RWPE2 (cell line): ENCODE data around the gene BUB3.

Experiments
- ATAC-seq: fragments of 200-7000 bp; cut with Tn5 transposase; 3 replicates; pipeline ENCODE4 v1.9.1; 2021; ENCODE audit warnings: low read depth
- DNase-seq: peaks from one replicate; pipeline ENCODE4 v3.0.0-alpha.2; 2020; ENCODE audit warnings: low spot score
- H3K27ac ChIP-seq: fragments of 450-650 bp; 2 replicates; pipeline ENCODE4 v1.5.1; 2017; ENCODE audit warnings: mild to moderate bottlenecking; ENCODE audit not compliant: poor library complexity, severe bottlenecking
- H3K27me3 ChIP-seq: fragments of 250-450 bp; sonication (Bioruptor Pico); 2 replicates; pipeline ENCODE4 v1.5.1; 2021; ENCODE audit warnings: mild to moderate bottlenecking, moderate library complexity; ENCODE audit not compliant: insufficient read depth, poor library complexity, severe bottlenecking
- H3K36me3 ChIP-seq: fragments of 250-450 bp; sonication (Bioruptor Pico); 2 replicates; pipeline ENCODE4 v1.5.1; 2020; ENCODE audit warnings: low read depth, mild to moderate bottlenecking, moderate library complexity
- H3K4me1 ChIP-seq: fragments of 250-450 bp; sonication (Bioruptor Pico); 2 replicates; pipeline ENCODE4 v1.5.1; 2021; ENCODE audit warnings: mild to moderate bottlenecking, moderate library complexity; ENCODE audit not compliant: insufficient read depth, poor library complexity, severe bottlenecking
- H3K4me3 ChIP-seq: fragments of 250-450 bp; sonication (Bioruptor Pico); 2 replicates; pipeline ENCODE4 v1.5.1; 2021; ENCODE audit warnings: mild to moderate bottlenecking, moderate library complexity; ENCODE audit not compliant: severe bottlenecking
- H3K9me3 ChIP-seq: fragments of 250-450 bp; sonication (Bioruptor Pico); 2 replicates; pipeline ENCODE4 v1.5.1; 2021; ENCODE audit warnings: mild to moderate bottlenecking, moderate library complexity; ENCODE audit not compliant: severe bottlenecking
- CTCF ChIP-seq: fragments of 450-650 bp; IDR thresholded peaks from one replicate; pipeline ENCODE4 v1.5.1; 2017; ENCODE audit warnings: mild to moderate bottlenecking, moderate library complexity; ENCODE audit not compliant: poor library complexity, severe bottlenecking

The BUB3 gene

GRCh38 chr10:123204127-123204461 lies 49.9 kb downstream of the BUB3 start:
- no peak overlapping the region for H3K4me3 ChIP-seq
- DNase-seq (no peak), ATAC-seq (peak; percentile 36)
- no peaks in the 10 kb centered on the region for H3K4me1 ChIP-seq
- no peak overlapping the region for H3K27ac ChIP-seq
- no peak for TF ChIP-seq CTCF
- H3K36me3 ChIP-seq = no peaks in the 10 kb centered on the region
- H3K9me3 ChIP-seq = peaks cover 2% of the 10 kb centered on the region
- no peaks in the 10 kb centered on the region for H3K27me3 ChIP-seq

DNA sequence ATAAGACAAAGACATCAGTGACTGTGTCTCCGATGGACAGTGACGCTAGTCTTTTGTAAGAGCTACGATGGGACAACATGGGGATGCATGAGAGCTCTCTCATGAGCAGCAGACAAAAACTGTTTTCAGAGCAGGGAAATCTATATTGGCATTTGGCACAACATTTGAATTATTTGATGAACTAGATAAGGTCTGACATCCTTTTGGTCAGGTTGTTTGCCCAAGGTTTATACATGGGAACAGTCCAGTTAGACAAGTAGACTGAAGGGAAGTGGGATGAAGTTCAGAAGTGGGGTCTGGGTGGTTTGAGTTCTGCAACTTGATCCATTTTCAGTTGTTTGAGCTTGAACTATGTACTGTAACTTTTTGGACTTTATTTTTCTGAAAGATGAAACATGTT lies 50.8 kb downstream of the BUB3 start:
- ATAC-seq (no peak), DNase-seq (no peak)
- Histone ChIP-seq H3K36me3 (no peaks in the 10 kb centered on the region), H3K4me3 (no peak overlapping the region), H3K27me3 (no peaks in the 10 kb centered on the region), H3K9me3 (peaks cover 2% of the 10 kb centered on the region), H3K4me1 (no peaks in the 10 kb centered on the region), H3K27ac (no peak overlapping the region)
- no peak for TF ChIP-seq CTCF

DNA sequence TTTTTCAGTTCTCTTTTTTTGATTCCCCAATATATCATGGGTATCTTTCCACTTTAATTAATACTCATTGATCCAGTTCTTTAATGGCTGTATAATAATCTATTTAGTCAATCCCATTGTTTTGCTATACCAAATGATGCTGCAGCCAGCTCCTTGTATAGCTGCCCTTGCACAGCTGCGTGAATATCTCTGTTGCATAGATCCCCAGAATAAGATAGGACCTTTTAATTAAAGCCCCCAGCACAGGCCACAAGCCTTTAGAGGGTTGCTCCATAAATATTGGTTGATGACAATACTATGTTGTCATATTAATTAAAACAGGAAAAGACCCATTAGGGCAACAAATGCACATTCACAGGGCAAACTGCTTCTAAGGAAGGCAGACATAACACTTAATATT lies 57.9 kb downstream of the BUB3 start:
- no peak for ATAC-seq
- DNase-seq = no peak

DNA sequence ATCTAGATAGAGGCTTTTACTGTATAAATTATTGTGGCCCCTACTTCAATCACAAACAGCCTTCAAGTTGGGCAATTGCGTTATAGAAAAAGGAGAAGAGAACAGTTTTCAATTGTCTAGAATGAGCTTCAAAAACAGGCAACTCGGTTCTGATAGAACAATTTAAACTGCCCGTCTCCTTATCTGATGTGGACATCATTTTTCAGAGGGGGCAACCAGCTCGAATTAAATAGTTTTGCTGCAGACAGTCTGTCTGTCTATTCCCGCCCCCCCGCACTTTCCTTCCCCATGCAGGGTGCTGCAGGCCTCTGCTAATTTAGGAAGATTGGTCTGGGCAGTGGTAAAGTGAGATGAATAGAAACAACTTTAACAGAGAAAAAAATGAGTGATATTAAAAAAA lies 58.4 kb downstream of the BUB3 start:
- no peaks in the 10 kb centered on the region for H3K27me3 ChIP-seq
- no peak for TF ChIP-seq CTCF
- peaks cover 2% of the 10 kb centered on the region for H3K9me3 ChIP-seq
- H3K4me3 ChIP-seq = no peak overlapping the region
- H3K4me1 ChIP-seq = no peaks in the 10 kb centered on the region
- ATAC-seq (no peak), DNase-seq (no peak)
- no peaks in the 10 kb centered on the region for H3K36me3 ChIP-seq
- no peak overlapping the region for H3K27ac ChIP-seq

More for the DNA sequence above, 57.9 kb downstream of the BUB3 start:
- H3K36me3 ChIP-seq = no peaks in the 10 kb centered on the region
- H3K9me3 ChIP-seq = peaks cover 2% of the 10 kb centered on the region
- no peak for TF ChIP-seq CTCF
- no peaks in the 10 kb centered on the region for H3K4me1 ChIP-seq
- no peaks in the 10 kb centered on the region for H3K27me3 ChIP-seq
- no peak overlapping the region for H3K27ac ChIP-seq
- H3K4me3 ChIP-seq = no peak overlapping the region

GRCh38 chr10:123213192-123213591 lies 59.0 kb downstream of the BUB3 start:
- H3K4me1 ChIP-seq = no peaks in the 10 kb centered on the region
- no peak for TF ChIP-seq CTCF
- no peaks in the 10 kb centered on the region for H3K27me3 ChIP-seq
- DNase-seq (no peak), ATAC-seq (no peak)
- no peaks in the 10 kb centered on the region for H3K9me3 ChIP-seq
- H3K36me3 ChIP-seq = no peaks in the 10 kb centered on the region
- H3K27ac ChIP-seq = no peak overlapping the region
- no peak overlapping the region for H3K4me3 ChIP-seq
